ENCODE measurements around the gene HDDC3. TPM values are rescaled to one million over a fixed set of nuclear protein-coding genes. Genes with fewer than 3 reads are reported as not detected.

HDDC3 gene
- total and polyA plus RNA-seq, 9 of the 15 experiments (the other 6 are each of a cell fraction or from before 2014, with no cell fraction given) = 14.9 to 55.8 (median 36.9) TPM

GRCh38 chr15:90902840-90903732 lies 29.3 kb downstream of the HDDC3 start, which contains the start of gene MAN2A2 (continued):
- no peak for TF ChIP-seq NR0B1 (IDR thresholded peaks at IDR 0.05; ENCODE audit: partially characterized antibody)
- no peak; the same call in 1 of the 2 replicates for TF ChIP-seq NR2C2 (CRISPR knock-in tag; IDR thresholded peaks at IDR 0.05)
- TF ChIP-seq NR2C2 (tag; IDR thresholded peaks at IDR 0.05) = no peak
- TF ChIP-seq TEAD2 (tag; IDR thresholded peaks at IDR 0.05) = no peak
- TF ChIP-seq MYNN (IDR thresholded peaks at IDR 0.05) = peak; percentile 44; the same call in 1 of the 2 replicates
- no peak for TF ChIP-seq MYNN (CRISPR knock-in tag; IDR thresholded peaks at IDR 0.05)
- TF ChIP-seq RBM39 (optimal IDR thresholded peaks at IDR 0.05; ENCODE audit: low read depth, low read length) = peak; percentile 25
- TF ChIP-seq ARID1B (IDR thresholded peaks at IDR 0.05) = no peak; the same call in 1 of the 2 replicates
- TF ChIP-seq NCOR1 (IDR thresholded peaks at IDR 0.05) = no peak
- TF ChIP-seq THRA (IDR thresholded peaks at IDR 0.05) = no peak
- TF ChIP-seq NKRF (IDR thresholded peaks at IDR 0.05; ENCODE audit: borderline replicate concordance) = no peak
- peak; percentile 20; the same call in 1 of the 2 replicates for TF ChIP-seq SMAD4 (CRISPR knock-in tag; conservative IDR thresholded peaks at IDR 0.05)
- TF ChIP-seq DMBX1 (CRISPR knock-in tag; IDR thresholded peaks at IDR 0.05; ENCODE audit: borderline replicate concordance) = no peak
- no peak for TF ChIP-seq U2AF2 (optimal IDR thresholded peaks at IDR 0.05; ENCODE audit: low read depth, low read length)
- TF ChIP-seq ZBTB5 (IDR thresholded peaks at IDR 0.05) = no peak
- no peak for TF ChIP-seq NR2F6 (CRISPR knock-in tag; IDR thresholded peaks at IDR 0.05)
- TF ChIP-seq UBTF (IDR thresholded peaks at IDR 0.05; ENCODE audit: borderline replicate concordance in 1 of 2, low read depth in 2 of 2, low read length in 2 of 2) = peak; percentile 88 to 92; a peak in 3 of 4 replicates
- no peak for TF ChIP-seq ZNF586 (CRISPR knock-in tag; conservative IDR thresholded peaks at IDR 0.05)
